NCI-H187 treated with DMSO at 0.1 percent for 48 hours (cell line): ENCODE results near the gene HLA-DRA.
A peak's percentile ranks its signal among the peaks of the same experiment; 100 is the strongest.

Experiments
- DNase-seq: peaks from one replicate; lab custom pipeline; 2025; lab: John Stamatoyannopoulos, UW

The HLA-DRA gene

GRCh38 chr6:32439602-32440214 is at the start of gene HLA-DRA:
TSS of gene HLA-DRA (plus strand) at chr6:32439887. CDS start at chr6:32439951, 64 bp downstream.
- no peak for DNase-seq

GRCh38 chr6:32391505-32391904 is 48.2 kb upstream of the HLA-DRA start:
- no peak for DNase-seq

- DNase-seq, result no peak
Observed at GRCh38 chr6:32393665-32394420, 45.8 kb upstream of the HLA-DRA start.

GRCh38 chr6:32396028-32396427 is 43.7 kb upstream of the HLA-DRA start:
- no peak for DNase-seq

GRCh38 chr6:32397252-32397920 is 42.3 kb upstream of the HLA-DRA start:
- DNase-seq, result no peak

- no peak for DNase-seq
Observed at GRCh38 chr6:32401284-32401963, 38.3 kb upstream of the HLA-DRA start.

GRCh38 chr6:32402812-32403211 is 36.9 kb upstream of the HLA-DRA start:
- DNase-seq, result no peak

GRCh38 chr6:32405656-32406055 is 34.0 kb upstream of the HLA-DRA start:
- no peak for DNase-seq

GRCh38 chr6:32406197-32406596 is 33.5 kb upstream of the HLA-DRA start:
- DNase-seq, result no peak

GRCh38 chr6:32406857-32407256 is 32.8 kb upstream of the HLA-DRA start, which contains the start of gene BTNL2:
TSS of gene BTNL2 (minus strand) at chr6:32407181. CDS start at chr6:32407123, 58 bp downstream.
- no peak for DNase-seq

GRCh38 chr6:32410906-32411305 is 28.8 kb upstream of the HLA-DRA start:
- no peak for DNase-seq

- no peak for DNase-seq
Observed at GRCh38 chr6:32411566-32412327, 27.9 kb upstream of the HLA-DRA start.

- DNase-seq, result peak; percentile 61
Observed at GRCh38 chr6:32413427-32414047, 26.1 kb upstream of the HLA-DRA start.

GRCh38 chr6:32415521-32416019 is 24.1 kb upstream of the HLA-DRA start:
- peak; percentile 25 for DNase-seq

GRCh38 chr6:32416036-32416435 is 23.7 kb upstream of the HLA-DRA start:
- no peak for DNase-seq

GRCh38 chr6:32424589-32425300 is 14.9 kb upstream of the HLA-DRA start:
- DNase-seq, result no peak

- no peak for DNase-seq
Observed at GRCh38 chr6:32426338-32426737, 13.3 kb upstream of the HLA-DRA start.

- no peak for DNase-seq
Observed at GRCh38 chr6:32427218-32427617, 12.5 kb upstream of the HLA-DRA start.

- DNase-seq, result no peak
Observed at GRCh38 chr6:32427934-32428474, 11.7 kb upstream of the HLA-DRA start.

GRCh38 chr6:32430179-32430578 is 9.5 kb upstream of the HLA-DRA start:
- DNase-seq, result no peak
